ENCODE measurements around the gene ZNF133.
"Not testable (repeated sequence)": the region's sequence is repeated elsewhere in the genome, so short reads cannot be mapped to it uniquely, and the experiment has no call there.

The ZNF133 gene

DNA sequence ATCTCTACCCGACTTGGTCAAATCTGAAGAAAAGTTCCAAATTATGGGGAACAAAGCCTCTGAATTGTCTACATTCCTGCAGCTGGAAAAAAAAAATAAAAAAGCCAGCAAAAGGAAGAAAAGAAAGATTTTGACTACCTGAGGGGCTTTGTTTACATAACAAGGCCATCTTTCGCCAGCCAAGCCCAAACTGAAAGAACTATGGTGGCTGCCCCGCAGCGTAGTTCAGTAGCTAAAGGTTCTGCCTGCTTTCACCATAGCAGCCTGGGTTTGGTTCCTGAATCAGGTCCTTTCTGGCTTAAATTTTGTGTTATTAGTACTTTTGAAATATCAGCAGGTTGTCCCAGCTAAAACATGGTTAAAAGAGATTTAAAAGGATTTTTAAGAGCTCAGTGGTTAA is 35.4 kb downstream of the ZNF133 start:
- TF ChIP-seq, protein P1, sequence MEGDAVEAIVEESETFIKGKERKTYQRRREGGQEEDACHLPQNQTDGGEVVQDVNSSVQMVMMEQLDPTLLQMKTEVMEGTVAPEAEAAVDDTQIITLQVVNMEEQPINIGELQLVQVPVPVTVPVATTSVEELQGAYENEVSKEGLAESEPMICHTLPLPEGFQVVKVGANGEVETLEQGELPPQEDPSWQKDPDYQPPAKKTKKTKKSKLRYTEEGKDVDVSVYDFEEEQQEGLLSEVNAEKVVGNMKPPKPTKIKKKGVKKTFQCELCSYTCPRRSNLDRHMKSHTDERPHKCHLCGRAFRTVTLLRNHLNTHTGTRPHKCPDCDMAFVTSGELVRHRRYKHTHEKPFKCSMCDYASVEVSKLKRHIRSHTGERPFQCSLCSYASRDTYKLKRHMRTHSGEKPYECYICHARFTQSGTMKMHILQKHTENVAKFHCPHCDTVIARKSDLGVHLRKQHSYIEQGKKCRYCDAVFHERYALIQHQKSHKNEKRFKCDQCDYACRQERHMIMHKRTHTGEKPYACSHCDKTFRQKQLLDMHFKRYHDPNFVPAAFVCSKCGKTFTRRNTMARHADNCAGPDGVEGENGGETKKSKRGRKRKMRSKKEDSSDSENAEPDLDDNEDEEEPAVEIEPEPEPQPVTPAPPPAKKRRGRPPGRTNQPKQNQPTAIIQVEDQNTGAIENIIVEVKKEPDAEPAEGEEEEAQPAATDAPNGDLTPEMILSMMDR (IDR thresholded peaks at IDR 0.05; ENCODE audit: extremely low read depth, missing control alignments) = no peak
- no peak for DNase-seq (ENCODE audit: low spot score)

DNA sequence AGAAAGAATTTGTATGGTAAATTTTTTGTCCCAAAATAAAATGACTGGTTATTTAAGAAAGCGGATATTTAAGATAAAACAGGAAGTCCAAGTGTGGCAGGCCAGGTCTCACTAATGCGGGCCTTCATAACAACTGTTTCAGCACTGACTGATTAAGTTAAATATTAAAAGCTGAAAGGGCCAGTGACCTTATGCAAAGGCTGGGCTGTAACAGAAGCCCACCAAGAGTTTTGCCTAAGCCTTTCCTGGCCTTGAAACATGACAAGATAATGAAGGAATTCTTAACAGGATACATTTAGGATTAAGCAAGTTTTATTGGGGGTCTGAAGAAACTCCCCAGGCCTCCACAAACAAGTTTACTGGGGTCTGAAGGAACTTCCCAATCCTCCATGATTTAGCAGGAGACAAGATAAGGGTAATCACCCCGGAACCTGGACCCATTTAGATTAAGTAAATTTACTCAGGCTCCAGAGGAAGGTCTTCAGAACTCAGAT is 36.3 kb downstream of the ZNF133 start:
- DNase-seq (ENCODE audit: low spot score) = no peak
- TF ChIP-seq, protein P1 (IDR thresholded peaks at IDR 0.05; ENCODE audit: extremely low read depth, missing control alignments) = no peak

DNA sequence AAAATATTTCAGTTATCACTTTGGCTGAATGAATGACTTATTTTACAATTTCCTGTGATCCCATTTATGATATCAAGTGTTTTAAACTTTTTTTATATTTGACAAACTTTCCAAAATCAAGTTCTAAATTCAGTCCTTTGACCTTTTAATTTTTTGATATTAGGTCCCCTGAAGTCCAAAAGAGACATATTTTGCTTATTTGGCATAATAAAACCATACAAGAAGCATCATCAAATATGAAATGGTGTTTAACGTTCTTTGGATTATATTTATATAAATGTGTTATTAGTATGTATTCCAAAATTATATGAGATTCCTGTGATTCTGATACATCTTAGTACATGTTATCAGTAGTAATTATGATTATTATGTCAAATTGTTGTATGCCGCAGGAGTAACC is 38.7 kb downstream of the ZNF133 start:
- no peak for DNase-seq (ENCODE audit: low spot score)
- TF ChIP-seq, protein P1 (IDR thresholded peaks at IDR 0.05; ENCODE audit: extremely low read depth, missing control alignments) = no peak

- DNase-seq (ENCODE audit: low spot score) = no peak
- TF ChIP-seq, protein P1 (IDR thresholded peaks at IDR 0.05; ENCODE audit: extremely low read depth, missing control alignments) = no peak
Measured at GRCh38 chr20:18331694-18332093, 43.4 kb downstream of the ZNF133 start.

- not testable (repeated sequence) for DNase-seq (ENCODE audit: low spot score)
Measured at GRCh38 chr20:18349749-18350148, 61.4 kb downstream of the ZNF133 start.

DNA sequence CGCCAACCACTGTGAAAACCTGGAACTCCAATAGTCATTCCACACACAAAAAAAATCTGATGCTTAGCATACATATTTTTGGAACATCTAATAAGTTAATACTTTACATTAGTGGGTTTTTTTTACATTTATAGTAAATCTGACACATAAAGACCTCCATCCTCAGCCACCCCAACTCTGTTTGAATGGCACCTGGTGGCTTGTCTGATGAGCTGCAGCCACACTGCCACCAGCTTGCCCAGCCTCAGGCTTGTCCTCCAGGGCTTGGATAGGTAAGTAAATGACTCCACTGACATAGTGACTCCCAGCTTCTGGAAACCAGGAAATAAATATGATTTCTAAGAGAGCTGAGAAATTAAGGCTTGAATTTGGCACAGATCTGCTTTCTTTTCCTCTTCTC is 71.5 kb downstream of the ZNF133 start:
- DNase-seq (ENCODE audit: low spot score) = no peak
- TF ChIP-seq, protein P1 (IDR thresholded peaks at IDR 0.05; ENCODE audit: extremely low read depth, missing control alignments) = no peak

GRCh38 chr20:18360635-18361034 is 72.3 kb downstream of the ZNF133 start:
- TF ChIP-seq, protein P1 (IDR thresholded peaks at IDR 0.05; ENCODE audit: extremely low read depth, missing control alignments) = no peak
- no peak for DNase-seq (ENCODE audit: low spot score)

DNA sequence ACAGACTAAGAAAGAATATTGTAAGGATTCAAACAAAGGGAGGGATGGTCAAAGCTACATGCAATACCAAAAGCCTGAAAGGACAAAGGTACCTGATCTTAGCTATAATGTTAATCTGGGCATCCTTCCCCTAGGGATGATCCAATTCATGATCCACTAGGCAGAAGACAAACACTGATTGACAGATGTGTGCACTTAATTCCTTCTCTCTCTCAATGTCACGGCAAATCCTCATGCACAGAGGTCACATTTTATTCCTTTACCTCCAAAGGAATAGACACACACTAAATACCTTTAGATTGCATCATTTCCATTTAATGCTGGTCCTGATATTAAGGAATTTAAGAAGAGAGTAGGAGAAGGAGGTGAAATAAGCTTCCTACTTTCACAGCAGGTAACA is 73.4 kb downstream of the ZNF133 start:
- no peak for DNase-seq (ENCODE audit: low spot score)

More for the DNA sequence above, 73.4 kb downstream of the ZNF133 start:
- TF ChIP-seq, protein P1 (IDR thresholded peaks at IDR 0.05; ENCODE audit: extremely low read depth, missing control alignments) = no peak

Data from GM20000 (cell line).